Mesenchymal stem cell (in vitro differentiated cells and primary cell): ENCODE measurements around the gene MVB12B.
"Not testable (repeated sequence)": the region's sequence is repeated elsewhere in the genome, so short reads cannot be mapped to it uniquely, and the experiment has no call there.

Source experiments
- DNase-seq: peaks from one replicate; pipeline ENCODE4 v3.0.0-alpha.2; 2013
- H2AFZ ChIP-seq: one replicate; pipeline ENCODE4 v1.6.1; 2013; ENCODE audit warnings: low read depth, mild to moderate bottlenecking, control low read depth, inconsistent platforms, low read length, moderate library complexity
- H2AK5ac ChIP-seq: 2 replicates; pipeline ENCODE4 v1.6.1; 2013; ENCODE audit warnings: low read length, moderate library complexity, mild to moderate bottlenecking, inconsistent platforms; ENCODE audit not compliant: severe bottlenecking
- H2BK120ac ChIP-seq: one replicate; pipeline ENCODE4 v1.6.1; 2013; ENCODE audit warnings: low read depth, mild to moderate bottlenecking, inconsistent platforms, low read length, moderate library complexity
- H2BK12ac ChIP-seq, 2 experiments: one replicate each; pipeline ENCODE4 v1.6.1; 2013; ENCODE audit warnings: inconsistent platforms in 2 of 2, low read length in 2 of 2, mild to moderate bottlenecking in 2 of 2, moderate library complexity in 2 of 2, control low read depth in 1 of 2
- H2BK15ac ChIP-seq: one replicate; pipeline ENCODE4 v1.6.1; 2013; ENCODE audit warnings: mild to moderate bottlenecking, low read depth, inconsistent platforms; ENCODE audit not compliant: poor library complexity, severe bottlenecking
- H2BK5ac ChIP-seq: 2 replicates; pipeline ENCODE4 v1.6.1; 2013; ENCODE audit warnings: low read depth, mild to moderate bottlenecking, low read length, control low read depth, inconsistent platforms; ENCODE audit not compliant: poor library complexity, severe bottlenecking
- H3K14ac ChIP-seq, 2 experiments: one replicate each; pipeline ENCODE4 v1.6.1; 2013; ENCODE audit warnings: inconsistent platforms in 2 of 2, low read length in 2 of 2, control low read depth in 1 of 2, mild to moderate bottlenecking in 1 of 2, moderate library complexity in 1 of 2
- H3K18ac ChIP-seq, 2 experiments: one replicate each; pipeline ENCODE4 v1.6.1; 2013; ENCODE audit warnings: inconsistent platforms in 2 of 2, low read length in 2 of 2, control low read depth in 1 of 2, low read depth in 1 of 2, mild to moderate bottlenecking in 1 of 2
- H3K23ac ChIP-seq, 2 experiments: one replicate each; pipeline ENCODE4 v1.6.1; 2013; ENCODE audit warnings: inconsistent platforms in 2 of 2, low read length in 2 of 2, mild to moderate bottlenecking in 2 of 2, moderate library complexity in 2 of 2, control low read depth in 1 of 2
- H3K27ac ChIP-seq: 2 replicates; pipeline ENCODE4 v1.5.1; 2013; ENCODE audit warnings: mild to moderate bottlenecking, moderate library complexity, low read length, control low read depth, inconsistent platforms; ENCODE audit not compliant: poor library complexity, severe bottlenecking
- H3K27me3 ChIP-seq, 2 experiments: 2 replicates each; pipeline versions ENCODE4 v1.6.1 to v1.7.0; 2013; ENCODE audit warnings: low read length in 2 of 2, mild to moderate bottlenecking in 2 of 2, moderate library complexity in 2 of 2, control low read depth in 1 of 2, inconsistent platforms in 1 of 2; ENCODE audit not compliant: control insufficient read depth in 1 of 2, insufficient read depth in 1 of 2
- H3K36me3 ChIP-seq, 2 experiments: 2 replicates each; pipeline versions ENCODE4 v1.6.1 to v1.7.0; 2013; ENCODE audit warnings: low read length in 2 of 2, control low read depth in 1 of 2, inconsistent platforms in 1 of 2, low read depth in 1 of 2, mild to moderate bottlenecking in 1 of 2; ENCODE audit not compliant: insufficient read depth in 2 of 2, control insufficient read depth in 1 of 2
- H3K4ac ChIP-seq, 2 experiments: one replicate each; pipeline ENCODE4 v1.6.1; 2013; ENCODE audit warnings: inconsistent platforms in 2 of 2, low read length in 2 of 2, mild to moderate bottlenecking in 2 of 2, moderate library complexity in 2 of 2, control low read depth in 1 of 2, low read depth in 1 of 2
- H3K4me1 ChIP-seq: 2 replicates; pipeline ENCODE4 v1.6.1; 2013; ENCODE audit warnings: low read depth, low read length, control low read depth; ENCODE audit not compliant: control insufficient read depth, insufficient read depth
- H3K4me2 ChIP-seq: 2 replicates; pipeline ENCODE4 v1.6.1; 2013; ENCODE audit warnings: low read length, mild to moderate bottlenecking, inconsistent platforms; ENCODE audit not compliant: poor library complexity, severe bottlenecking
- H3K4me3 ChIP-seq, 2 experiments: 2 replicates each; pipeline versions ENCODE4 v1.5.1 to v1.7.0; 2013; ENCODE audit warnings: low read length in 2 of 2, mild to moderate bottlenecking in 2 of 2, control low read depth in 1 of 2, low read depth in 1 of 2; ENCODE audit not compliant: insufficient read depth in 1 of 2
- H3K79me1 ChIP-seq: replicated peaks from 2 replicates; pipeline ENCODE4 v1.6.1; 2013; ENCODE audit warnings: mild to moderate bottlenecking, control low read depth, low read length, inconsistent platforms; ENCODE audit not compliant: poor library complexity, severe bottlenecking
- H3K9ac ChIP-seq: 2 replicates; pipeline ENCODE4 v1.7.0; 2013; ENCODE audit warnings: mild to moderate bottlenecking, low read length, moderate library complexity
- H3K9me3 ChIP-seq: 2 replicates; pipeline ENCODE4 v1.7.0; 2013; ENCODE audit warnings: mild to moderate bottlenecking, low read length; ENCODE audit not compliant: control insufficient read depth
- H4K8ac ChIP-seq: one replicate; pipeline ENCODE4 v1.6.1; 2013; ENCODE audit warnings: inconsistent platforms, mild to moderate bottlenecking, low read length, moderate library complexity
- H4K91ac ChIP-seq: one replicate; pipeline ENCODE4 v1.6.1; 2013; ENCODE audit warnings: mild to moderate bottlenecking, low read length, inconsistent platforms
- WGBS: methylation state at CpG from one replicate; pipeline ENCODE4 v1.1.7; 2013; ENCODE audit warnings: mixed read lengths; 5-methylcytosine and 5-hydroxymethylcytosine counted together

Gene MVB12B

DNA sequence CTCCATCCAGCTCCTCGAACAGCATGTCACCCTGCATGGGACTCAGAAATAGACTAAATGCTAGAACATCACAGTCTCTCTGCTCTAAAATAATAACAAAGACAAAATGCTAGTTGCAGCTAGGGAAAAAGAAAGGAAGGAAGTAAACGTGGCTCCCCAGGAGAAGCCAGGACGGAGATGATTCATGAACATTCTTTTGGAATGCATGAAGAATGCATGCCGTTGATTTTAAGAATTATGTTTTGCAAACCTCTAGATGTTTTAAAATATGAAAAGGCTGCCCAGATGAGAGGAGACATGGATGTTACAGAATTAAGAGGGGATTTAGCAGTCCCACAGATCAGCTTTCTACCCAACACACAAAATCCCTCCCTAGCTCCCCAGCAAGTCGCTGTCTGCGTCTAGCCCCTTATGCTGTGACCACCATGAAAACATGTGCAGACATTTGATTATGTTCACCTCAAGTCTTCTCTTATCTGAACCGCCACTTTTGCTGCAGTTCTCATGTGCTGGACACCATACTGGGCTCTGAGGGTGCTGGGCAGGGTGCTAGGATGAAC lies 147.7 kb downstream of the MVB12B start:
- H3K9me3 ChIP-seq, result no peaks in the 10 kb centered on the region
- H3K27ac ChIP-seq, result peak overlapping the region; percentile 91
- peak overlapping the region; percentile 65 for H2AK5ac ChIP-seq
- no peak overlapping the region for H3K14ac ChIP-seq
- no peak overlapping the region for H2BK120ac ChIP-seq
- no peak overlapping the region for H4K8ac ChIP-seq
- no peak overlapping the region for H4K91ac ChIP-seq
- H3K36me3 ChIP-seq, result peaks cover 0 to 4% of the 10 kb centered on the region in 2 experiments
- no peak overlapping the region for H2AFZ ChIP-seq
- H3K4me1 ChIP-seq, result peaks cover 20% of the 10 kb centered on the region
- H2BK15ac ChIP-seq, result no peak overlapping the region
- peak overlapping the region; percentile 39 for H3K9ac ChIP-seq
- H3K4ac ChIP-seq, result no peak overlapping the region
- 59% methylated on average over 6 of the region's 7 CpGs for WGBS
- H3K27me3 ChIP-seq, result no peaks in the 10 kb centered on the region
- peak; percentile 12 for DNase-seq
- no peak overlapping the region for H2BK5ac ChIP-seq
- no peak overlapping the region for H3K18ac ChIP-seq
- H2BK12ac ChIP-seq, result no peak overlapping the region
- no peak overlapping the region for H3K23ac ChIP-seq
- no peak overlapping the region for H3K4me3 ChIP-seq
- H3K79me1 ChIP-seq, result no peaks in the 10 kb centered on the region
- peak overlapping the region; percentile 36 for H3K4me2 ChIP-seq

DNA sequence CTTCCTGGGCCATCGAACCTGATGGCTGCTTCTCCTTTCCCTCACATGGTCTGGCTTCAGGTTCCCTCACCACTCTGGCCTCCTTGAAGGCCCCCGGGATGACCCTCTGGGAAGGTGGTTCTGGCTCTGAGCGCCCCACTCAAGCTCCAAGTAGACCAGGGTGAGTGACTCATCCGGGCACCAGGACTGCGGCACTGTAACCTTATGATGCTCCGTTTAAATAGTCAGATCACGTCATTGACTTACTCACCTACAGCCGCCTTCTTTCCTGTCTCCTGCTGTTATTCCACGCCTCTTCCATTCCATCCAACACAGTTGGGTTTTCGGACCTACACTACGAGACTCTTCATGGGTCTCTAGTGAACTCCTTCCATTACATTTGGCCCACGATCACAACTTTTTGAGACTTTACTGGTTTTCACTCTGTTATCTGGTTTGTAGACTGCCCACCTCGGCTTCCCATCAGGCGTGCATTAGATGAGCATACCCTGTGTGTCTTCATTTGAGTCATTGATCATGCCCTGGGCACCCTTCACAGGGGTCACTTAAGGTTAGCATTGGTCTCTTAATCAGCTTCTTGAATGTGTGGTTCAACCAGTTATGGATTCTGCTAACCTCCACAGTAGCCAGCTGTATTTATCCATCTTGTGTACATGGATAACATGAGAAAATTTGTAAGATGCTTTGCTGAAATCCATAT lies 148.3 kb downstream of the MVB12B start:
- Histone ChIP-seq H3K4me3 (no peak overlapping the region), H4K91ac (no peak overlapping the region), H3K36me3 (peaks cover 0 to under 1% of the 10 kb centered on the region in 2 experiments), H3K14ac (no peak overlapping the region), H2BK15ac (no peak overlapping the region), H2AFZ (no peak overlapping the region), H2BK5ac (no peak overlapping the region), H3K79me1 (no peaks in the 10 kb centered on the region), H3K4ac (no peak overlapping the region), H3K4me2 (no peak overlapping the region), H3K9ac (no peak overlapping the region), H2BK12ac (no peak overlapping the region), H2BK120ac (no peak overlapping the region), H3K9me3 (no peaks in the 10 kb centered on the region), H3K4me1 (peaks cover 20% of the 10 kb centered on the region), H3K18ac (no peak overlapping the region), H4K8ac (no peak overlapping the region), H3K27ac (peak overlapping the region; percentile 91), H3K23ac (no peak overlapping the region), H3K27me3 (no peaks in the 10 kb centered on the region), H2AK5ac (peak overlapping the region; percentile 65)
- 84% methylated on average over 14 of the region's 14 CpGs for WGBS
- DNase-seq, result peak; percentile 46

DNA sequence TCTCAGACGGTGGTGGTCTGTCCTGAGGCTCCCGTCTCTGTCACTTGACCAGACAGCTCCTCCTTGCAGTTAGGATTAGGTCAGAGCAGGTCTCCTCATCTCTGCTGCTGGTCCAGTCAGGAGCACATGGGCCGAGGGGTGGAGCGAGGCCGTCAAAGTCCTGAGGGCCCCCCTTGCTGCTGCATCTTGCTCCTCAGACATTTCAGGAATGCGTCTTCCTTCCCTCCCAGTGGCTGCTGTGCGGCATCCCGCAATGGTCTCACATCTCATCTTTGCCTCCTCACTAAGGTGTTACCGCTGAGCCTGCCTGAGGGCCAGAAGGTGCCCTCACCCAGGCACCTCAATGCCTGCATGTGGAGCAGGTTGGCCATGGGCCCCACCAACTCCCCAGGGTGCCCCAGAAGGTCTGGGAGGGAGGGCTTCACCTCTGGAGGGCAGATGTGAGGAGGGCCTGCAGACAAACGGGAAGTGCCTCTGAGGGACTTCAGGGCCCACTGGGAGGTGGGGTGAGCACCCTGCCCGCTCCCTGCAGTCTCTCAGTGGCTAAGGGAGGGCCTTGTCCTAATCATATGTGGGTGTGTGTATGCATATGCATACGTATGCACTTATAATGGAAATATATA lies 149.4 kb downstream of the MVB12B start:
- no peak overlapping the region for H3K14ac ChIP-seq
- H3K4ac ChIP-seq, result no peak overlapping the region
- H3K18ac ChIP-seq, result no peak overlapping the region
- no peak overlapping the region for H4K91ac ChIP-seq
- H3K9me3 ChIP-seq, result no peaks in the 10 kb centered on the region
- no peak overlapping the region for H3K9ac ChIP-seq
- H3K4me3 ChIP-seq, result no peak overlapping the region
- no peak overlapping the region for H2BK12ac ChIP-seq
- H2BK5ac ChIP-seq, result no peak overlapping the region
- no peak overlapping the region for H2AFZ ChIP-seq
- peaks cover 17% of the 10 kb centered on the region for H3K4me1 ChIP-seq
- no peak overlapping the region for H3K4me2 ChIP-seq
- no peaks in the 10 kb centered on the region for H3K79me1 ChIP-seq
- H3K36me3 ChIP-seq, result peaks cover 0 to 4% of the 10 kb centered on the region in 2 experiments
- H2AK5ac ChIP-seq, result no peak overlapping the region
- H2BK15ac ChIP-seq, result no peak overlapping the region
- DNase-seq, result no peak
- no peak overlapping the region for H4K8ac ChIP-seq
- H3K27ac ChIP-seq, result no peak overlapping the region
- H3K27me3 ChIP-seq, result no peaks in the 10 kb centered on the region
- WGBS, result 90% methylated on average over 10 of the region's 12 CpGs
- no peak overlapping the region for H3K23ac ChIP-seq
- no peak overlapping the region for H2BK120ac ChIP-seq

DNA sequence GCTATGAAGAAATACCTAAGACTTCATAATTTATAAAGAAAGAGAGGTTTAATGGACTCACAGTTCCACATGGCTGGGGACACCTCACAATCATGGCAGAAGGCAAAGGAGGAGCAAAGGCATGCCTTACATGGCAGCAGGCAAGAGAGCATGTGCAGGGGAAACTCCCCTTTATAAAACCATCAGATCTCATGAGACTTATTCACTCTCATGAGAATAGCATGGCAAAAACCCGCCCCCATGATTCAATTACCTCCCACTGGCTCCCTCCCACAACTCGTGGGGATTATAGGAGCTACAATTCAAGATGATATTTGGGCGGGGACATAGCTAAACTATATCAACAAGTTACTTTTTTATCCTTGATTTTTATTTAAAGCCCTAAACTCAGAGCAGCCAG lies 150.8 kb downstream of the MVB12B start:
- not testable (repeated sequence) for H4K91ac ChIP-seq, DNase-seq, H3K23ac ChIP-seq, H3K79me1 ChIP-seq, H2BK15ac ChIP-seq, H3K9ac ChIP-seq, H3K27ac ChIP-seq, H3K4me3 ChIP-seq, H3K4me2 ChIP-seq, H3K14ac ChIP-seq, H3K9me3 ChIP-seq, H3K27me3 ChIP-seq, H3K18ac ChIP-seq, H2AK5ac ChIP-seq, H3K36me3 ChIP-seq, H2BK5ac ChIP-seq, H2AFZ ChIP-seq, H2BK120ac ChIP-seq, H3K4ac ChIP-seq, H2BK12ac ChIP-seq, H4K8ac ChIP-seq
- 78% methylated on average over 3 of the region's 3 CpGs for WGBS
- H3K4me1 ChIP-seq, result peaks cover 23% of the 10 kb centered on the region
